ENCODE data around the gene CACNA1D.

Gene CACNA1D

GRCh38 chr3:53695324-53695690 lies 200.9 kb downstream of the CACNA1D start:
- no peak for DNase-seq

GRCh38 chr3:53696401-53697172 lies 202.2 kb downstream of the CACNA1D start:
- DNase-seq = no peak

- DNase-seq = no peak
Measured at GRCh38 chr3:53700441-53700840, 206.0 kb downstream of the CACNA1D start.

- DNase-seq = no peak
Measured at GRCh38 chr3:53702776-53703530, 208.5 kb downstream of the CACNA1D start.

GRCh38 chr3:53703630-53704362 lies 209.4 kb downstream of the CACNA1D start:
- DNase-seq = no peak

- no peak for DNase-seq
Measured at GRCh38 chr3:53704363-53704725, 209.9 kb downstream of the CACNA1D start.

- no peak for DNase-seq
Measured at GRCh38 chr3:53705024-53705745, 210.8 kb downstream of the CACNA1D start.

DNA sequence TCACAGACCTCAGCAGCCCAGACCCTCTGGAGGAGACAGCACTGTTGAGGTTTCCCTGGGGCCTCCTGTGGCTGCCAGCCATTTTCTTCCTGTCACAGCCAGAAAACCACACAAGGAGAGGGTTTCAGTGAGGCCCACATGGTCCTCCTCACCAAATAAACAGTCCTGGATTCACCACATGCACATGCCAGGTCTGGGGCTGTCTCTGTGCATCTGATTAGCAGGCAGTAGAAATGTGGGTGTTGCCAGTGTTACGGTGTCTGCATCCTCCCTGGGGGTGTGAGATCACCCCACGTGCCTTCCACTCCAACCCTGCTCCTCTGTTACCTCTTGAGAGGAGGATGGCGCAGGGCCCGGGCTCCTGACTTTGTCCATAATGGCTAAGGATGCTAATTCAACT lies 211.4 kb downstream of the CACNA1D start:
- DNase-seq = no peak

GRCh38 chr3:53707222-53707621 lies 212.8 kb downstream of the CACNA1D start:
- no peak for DNase-seq

DNA sequence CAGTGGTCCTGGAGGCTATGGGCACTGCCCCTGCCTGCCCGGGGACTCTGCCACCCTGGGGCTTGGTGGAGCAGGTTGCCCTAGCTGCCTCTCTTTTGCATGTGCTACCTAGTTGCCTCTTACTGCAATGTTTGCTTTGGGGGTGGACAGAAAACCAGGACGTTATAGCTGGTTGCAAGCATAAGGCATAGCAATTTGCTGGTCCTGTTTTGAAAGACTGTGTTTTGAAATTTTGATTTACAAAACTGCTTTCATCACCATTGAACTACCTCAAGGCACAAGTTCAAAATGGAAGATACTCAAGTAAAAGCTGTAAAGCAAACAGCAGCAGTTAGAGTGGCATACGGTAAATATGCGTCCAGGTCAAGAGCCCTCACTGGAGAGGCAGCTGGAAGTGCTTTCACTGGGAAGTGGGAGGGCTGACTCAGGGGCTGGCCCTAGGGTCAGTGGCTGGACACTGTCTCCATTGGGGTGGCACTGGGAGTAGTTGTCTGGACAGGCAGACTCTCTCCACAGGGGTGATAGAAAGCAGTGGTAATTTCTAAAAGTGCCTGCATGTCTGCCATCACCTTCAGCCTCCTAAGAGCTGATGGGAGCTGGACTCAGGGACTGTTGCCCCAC lies 213.7 kb downstream of the CACNA1D start:
- DNase-seq = no peak

- DNase-seq = no peak
Measured at GRCh38 chr3:53709256-53709655, 214.8 kb downstream of the CACNA1D start.

DNA sequence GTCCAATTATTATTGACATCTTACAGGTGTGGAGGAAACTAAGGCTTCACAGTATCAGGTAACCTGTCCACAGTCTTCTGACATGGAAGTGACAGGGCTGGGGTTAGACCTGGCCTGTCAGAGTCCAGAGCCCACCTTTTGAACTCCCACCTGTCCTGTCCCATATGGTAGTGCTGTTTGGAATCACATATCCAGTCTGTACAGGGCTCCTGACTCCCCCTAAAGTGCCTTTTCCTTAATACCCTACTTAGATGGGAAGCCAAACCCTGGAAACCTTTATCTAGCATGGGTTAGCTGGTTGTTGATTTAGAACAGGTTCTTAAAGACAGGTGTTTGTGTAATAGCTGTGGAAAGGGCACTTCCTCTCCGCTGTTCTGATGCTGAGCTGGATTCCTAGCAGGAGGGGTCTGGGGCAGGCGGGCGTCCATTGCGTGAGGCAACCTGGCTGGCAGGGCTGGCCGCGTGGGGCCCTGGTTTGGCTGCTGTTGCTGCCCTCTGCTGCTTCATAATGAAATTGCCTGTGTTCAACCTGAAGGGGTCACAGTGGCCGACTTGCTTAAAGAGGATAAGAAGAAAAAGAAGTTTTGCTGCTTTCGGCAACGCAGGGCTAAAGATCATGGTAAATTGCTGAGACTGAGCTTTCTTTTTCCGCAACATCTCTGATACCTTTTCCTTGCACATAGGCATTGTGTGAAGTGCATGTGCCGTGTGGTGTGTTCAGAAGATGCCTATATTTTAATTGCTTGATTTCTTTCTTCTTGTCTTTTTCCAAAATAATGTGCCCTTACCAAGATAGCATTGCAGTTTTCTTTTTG lies 215.7 kb downstream of the CACNA1D start:
- no peak for DNase-seq

DNA sequence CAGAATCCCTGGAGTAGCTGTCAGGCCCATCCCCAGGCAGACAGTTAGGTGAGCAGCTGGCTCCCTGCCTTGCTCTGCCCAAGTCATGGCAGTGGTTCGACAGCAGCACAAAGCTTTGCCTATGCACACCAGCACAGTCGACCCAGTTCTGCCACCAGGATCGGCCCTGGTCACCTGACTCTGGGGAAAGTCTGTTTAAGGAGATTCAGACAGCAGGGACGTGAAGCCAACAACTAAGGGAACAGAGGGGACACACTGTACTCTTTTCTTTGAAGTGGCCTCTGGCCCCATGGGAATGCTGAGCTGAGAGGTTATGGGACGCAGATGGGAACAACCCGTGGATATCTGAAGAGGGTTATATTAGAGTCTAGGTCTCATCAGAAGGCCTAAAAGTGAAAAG lies 217.0 kb downstream of the CACNA1D start:
- DNase-seq = no peak

DNA sequence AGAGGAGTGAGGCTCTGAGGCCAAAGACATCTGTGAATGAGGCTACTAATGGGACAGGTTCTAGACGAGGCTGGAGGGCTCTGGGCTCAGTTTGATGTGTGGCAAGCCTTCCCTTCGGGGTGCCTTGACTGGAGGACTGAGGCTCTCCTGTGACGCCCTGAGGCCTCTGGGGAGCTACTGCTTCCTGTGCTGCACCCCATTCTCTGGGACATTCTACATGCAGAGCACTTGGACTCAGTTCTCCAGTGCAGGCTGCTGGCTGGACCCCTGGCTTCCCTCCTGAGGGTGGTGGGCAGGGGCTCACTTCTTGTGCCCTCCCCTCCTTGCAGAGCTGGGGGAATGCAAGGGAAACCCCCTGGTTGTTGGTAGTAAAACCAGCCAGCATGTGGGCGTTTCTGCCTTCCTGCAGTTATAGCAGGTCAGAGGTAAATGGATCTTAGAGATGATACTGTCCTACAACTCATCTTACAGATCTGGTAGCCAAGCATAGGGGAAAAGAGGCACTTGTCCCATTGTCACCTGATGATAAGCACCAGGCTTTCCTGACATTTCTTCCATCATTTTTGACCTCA lies 218.5 kb downstream of the CACNA1D start:
- DNase-seq = no peak

DNA sequence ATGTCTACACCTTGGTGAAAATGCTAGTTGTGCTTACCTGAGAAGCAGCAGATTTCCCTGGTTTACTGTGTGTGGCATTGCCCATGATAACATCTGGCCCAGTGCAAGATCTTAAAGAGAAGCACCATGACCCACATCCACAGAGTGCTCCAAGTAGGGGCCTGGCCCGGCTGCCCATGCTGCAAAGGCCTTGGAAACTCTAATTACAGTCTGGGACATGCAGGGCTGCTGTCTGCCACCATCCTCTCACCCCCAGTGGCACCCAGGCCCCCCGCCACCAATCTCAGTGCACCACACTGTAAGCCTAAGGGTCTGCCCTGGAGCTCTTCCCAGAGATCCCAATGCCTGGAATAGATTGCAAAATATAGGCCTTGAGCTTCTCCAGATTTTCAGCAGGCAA lies 219.2 kb downstream of the CACNA1D start:
- DNase-seq = no peak

DNA sequence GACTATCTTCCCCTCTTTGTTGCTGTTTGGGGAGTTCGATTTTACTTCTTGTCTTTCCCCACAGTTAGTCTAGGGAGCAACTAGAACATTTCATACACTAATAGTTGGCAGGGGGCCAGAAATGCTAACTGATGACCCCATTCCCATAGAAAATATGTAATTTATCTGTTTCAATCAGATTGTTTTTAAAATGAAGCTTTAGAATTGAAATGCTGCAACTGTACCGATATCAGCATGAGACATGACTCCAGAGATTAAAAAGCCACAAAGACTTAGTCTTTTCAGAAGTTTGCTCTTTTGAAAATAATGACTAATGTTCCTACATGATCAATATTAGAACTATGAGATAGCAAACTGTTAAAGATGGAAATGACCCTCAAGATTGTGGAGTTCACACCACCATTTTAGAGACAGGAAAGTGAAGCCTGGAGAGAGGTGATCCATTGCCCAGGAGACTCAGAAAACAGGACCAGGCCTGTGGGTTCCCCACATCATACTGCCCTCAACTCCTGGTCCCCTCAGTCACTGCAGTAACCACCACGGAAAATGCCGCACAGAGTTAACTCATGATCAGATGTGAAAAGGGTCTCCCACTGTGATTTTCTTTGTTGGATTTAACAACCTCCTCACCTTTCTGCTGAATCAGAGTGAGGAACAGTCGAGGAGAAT lies 221.5 kb downstream of the CACNA1D start:
- no peak for DNase-seq

- DNase-seq = no peak
Measured at GRCh38 chr3:53716998-53717397, 222.6 kb downstream of the CACNA1D start.

- DNase-seq = no peak
Measured at GRCh38 chr3:53718462-53718861, 224.1 kb downstream of the CACNA1D start.

DNA sequence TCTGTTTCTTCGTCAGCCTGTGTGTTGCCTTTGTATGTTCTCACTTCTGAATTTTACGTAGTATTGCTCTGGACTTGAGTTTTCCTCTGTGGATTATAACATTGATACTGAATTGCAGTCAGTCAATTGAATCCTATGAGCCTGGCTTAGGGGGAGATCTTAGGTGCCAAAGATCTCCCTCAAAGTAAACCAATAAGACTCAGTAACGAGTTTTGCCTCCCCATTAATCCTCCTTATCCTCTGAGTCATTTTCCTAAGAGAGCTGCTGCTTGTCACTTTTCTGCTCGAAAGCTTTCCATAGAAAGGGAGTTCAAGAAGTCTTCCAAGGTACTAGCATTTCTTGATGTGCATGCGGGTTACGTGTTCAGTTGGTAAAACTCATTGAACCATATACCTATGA lies 225.4 kb downstream of the CACNA1D start:
- no peak for DNase-seq

GRCh38 chr3:53721187-53722119 lies 227.0 kb downstream of the CACNA1D start:
- DNase-seq = no peak

All from NCI-H1694 (cell line).